ENCODE measurements around the gene PXN. TPM values are rescaled to one million over a fixed set of nuclear protein-coding genes. Genes with fewer than 3 reads are reported as not detected.

PXN gene
- total and polyA plus RNA-seq, 10 of the 15 experiments (the other 5 are each of a cell fraction or from before 2014, with no cell fraction given) = 1.0 to 32.0 (median 11.5) TPM

GRCh38 chr12:120204171-120204570, 61.4 kb downstream of the PXN start:
- no peak overlapping the region for H3K4me3 ChIP-seq
- RAD21 ChIA-PET (ENCODE audit: unreplicated experiment) = no interaction called here
- in situ Hi-C loops (cut with MboI) (no loop called here), intact Hi-C loops (cut with micrococcal nuclease; ENCODE audit: unreplicated experiment) (no loop called here)
- BruUV-seq (replicated peaks) = no TSS peak
- 85% methylated on average over 7 of the region's 7 CpGs for WGBS (ENCODE audit: insufficient coverage, insufficient replicate concordance, low lambda C conversion rate, missing lambda C conversion rate)
- CTCF ChIA-PET = interaction anchor here (0.9 to 2.0 kb wide), 2 partner anchors 23 to 205 kb away, joined by 3 to 7 read pairs; no protein-coding TSS in a partner anchor
- peaks cover 22% of the 10 kb centered on the region for H3K79me2 ChIP-seq (ENCODE audit: control insufficient read depth, insufficient read depth, low read length)
- POLR2A ChIA-PET = interaction anchor here (0.6 to 1.0 kb wide), 3 partner anchors 15 to 87 kb away, joined by 3 to 5 read pairs (median 3); partner anchors contain the start of gene RNU4-2
- no peak overlapping the region for H3K4me2 ChIP-seq (ENCODE audit: control insufficient read depth, insufficient read depth)
- H2AFZ ChIP-seq (ENCODE audit: control insufficient read depth, low read depth, low read length) = no peak overlapping the region
- H3K27me3 ChIP-seq (replicated peaks in 1 of 2; ENCODE audit: control insufficient read depth in 2 of 2, insufficient read depth in 2 of 2, low read length in 1 of 2) = no peaks in the 10 kb centered on the region
- DNase-seq (ENCODE audit: low read depth, low spot score) = no peak
- no peaks in the 10 kb centered on the region for H3K4me1 ChIP-seq (ENCODE audit: control insufficient read depth, insufficient read depth, low read length)
- no peak for ATAC-seq
- no peak for FAIRE-seq
- peaks cover 0 to 2% of the 10 kb centered on the region in 2 experiments; a peak in 3 of 4 replicates for H3K36me3 ChIP-seq (ENCODE audit: control insufficient read depth in 2 of 2, insufficient read depth in 2 of 2, low read length in 1 of 2)
- peaks cover 6% of the 10 kb centered on the region; the same call in 1 of the 2 replicates for H4K20me1 ChIP-seq (ENCODE audit: control insufficient read depth, insufficient read depth)
- no peak overlapping the region for H3K27ac ChIP-seq (ENCODE audit: control insufficient read depth, insufficient read depth)
- TF ChIP-seq CHD1 (IDR thresholded peaks at IDR 0.05; ENCODE audit: low read depth, low read length) (no peak), CBFB (IDR thresholded peaks at IDR 0.05; ENCODE audit: low read depth) (no peak), ZBTB11 (CRISPR knock-in tag; IDR thresholded peaks at IDR 0.05) (no peak), ZBED1 (IDR thresholded peaks at IDR 0.05; ENCODE audit: borderline replicate concordance) (no peak), ZNF622 (IDR thresholded peaks at IDR 0.05) (no peak), ATF2 (IDR thresholded peaks at IDR 0.05; ENCODE audit: low read length) (no peak), SREBF1 (IDR thresholded peaks at IDR 0.05; ENCODE audit: low read length) (no peak), SREBF2 (IDR thresholded peaks at IDR 0.05; ENCODE audit: low read length) (no peak), ZNF24 (IDR thresholded peaks at IDR 0.05) (no peak), MYB (IDR thresholded peaks at IDR 0.05; ENCODE audit: borderline replicate concordance, low read depth, low read length) (no peak), CHD2 (IDR thresholded peaks at IDR 0.05; ENCODE audit: borderline replicate concordance, low read depth, low read length) (no peak)
- H3K9me3 ChIP-seq (replicated peaks; ENCODE audit: control insufficient read depth, insufficient read depth, low read length) = no peaks in the 10 kb centered on the region
- H3K9ac ChIP-seq (ENCODE audit: control insufficient read depth, insufficient read depth, low read length) = no peak overlapping the region
- SMC1A ChIA-PET (ENCODE audit: uncharacterized antibody, unreplicated experiment) = interaction anchor here (0.9 to 1.2 kb wide), 3 partner anchors 18 to 94 kb away, joined by 3 to 4 read pairs (median 4); no protein-coding TSS in a partner anchor
